Effector CD8-positive, alpha-beta T cell (primary cell): ENCODE measurements around the gene OR4C16.

Experiments used
- DNase-seq: peaks from one replicate; lab custom pipeline; 2025; lab: John Stamatoyannopoulos, UW
- total RNA-seq, 4 experiments: gene quantifications; one replicate each; lab custom pipeline; 2026; lab: John Stamatoyannopoulos, UW

Gene OR4C16
- 0 to 0.18 (median 0.05) reads per million in 4 experiments for total RNA-seq

GRCh38 chr11:55571828-55572227 is at the start of gene OR4C16:
Gene OR4C16, plus strand, starts transcription at chr11:55572128. Its CDS starts 0 bp downstream, at chr11:55572128.
- DNase-seq: no peak

DNA sequence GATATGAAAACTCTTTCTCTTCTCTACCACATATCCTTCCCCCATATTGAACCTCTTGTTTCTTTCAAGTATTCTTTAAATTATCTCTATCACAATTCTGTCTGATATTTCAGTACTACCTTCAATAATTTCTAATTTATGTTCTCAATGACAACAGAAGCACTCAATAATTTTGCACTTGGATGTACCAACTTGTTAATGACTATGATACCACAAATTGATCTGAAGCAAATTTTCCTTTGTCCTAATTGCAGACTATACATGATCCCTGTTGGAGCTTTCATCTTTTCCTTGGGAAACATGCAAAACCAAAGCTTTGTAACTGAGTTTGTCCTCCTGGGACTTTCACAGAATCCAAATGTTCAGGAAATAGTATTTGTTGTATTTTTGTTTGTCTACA is 17.8 kb upstream of the OR4C16 start, which contains the start of gene OR4C15:
Gene OR4C15, plus strand, starts transcription at position 301 of the 400 bp plus-strand sequence. Its CDS starts 0 bp downstream, at position 301.
- no peak for DNase-seq

DNA sequence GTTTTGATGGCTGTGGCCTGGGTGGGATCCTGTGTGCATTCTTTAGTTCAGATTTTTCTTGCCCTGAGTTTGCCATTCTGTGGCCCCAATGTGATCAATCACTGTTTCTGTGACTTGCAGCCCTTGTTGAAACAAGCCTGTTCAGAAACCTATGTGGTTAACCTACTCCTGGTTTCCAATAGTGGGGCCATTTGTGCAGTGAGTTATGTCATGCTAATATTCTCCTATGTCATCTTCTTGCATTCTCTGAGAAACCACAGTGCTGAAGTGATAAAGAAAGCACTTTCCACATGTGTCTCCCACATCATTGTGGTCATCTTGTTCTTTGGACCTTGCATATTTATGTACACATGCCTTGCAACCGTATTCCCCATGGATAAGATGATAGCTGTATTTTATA is 620 bp downstream of the OR4C16 start:
- DNase-seq: no peak

DNA sequence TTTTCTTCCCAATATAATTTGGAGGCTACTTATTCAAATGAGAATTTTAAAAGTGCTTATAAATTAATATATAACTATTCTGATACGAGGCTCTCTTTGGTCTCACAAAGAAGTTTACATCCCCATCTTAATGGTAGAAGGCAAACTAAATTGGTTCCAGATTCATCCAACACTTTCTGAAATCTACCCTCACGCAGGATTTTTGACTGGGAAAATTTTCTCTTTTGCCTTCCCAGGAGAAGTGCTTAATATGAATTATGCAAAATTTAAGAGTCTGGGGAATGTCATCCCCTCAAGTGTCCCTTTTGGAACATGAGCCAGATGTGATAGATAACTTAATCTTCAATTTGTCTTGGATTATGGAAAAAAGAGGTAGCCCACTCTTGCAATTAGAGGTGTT is 35.6 kb downstream of the OR4C16 start, which contains the start of gene OR4C11:
Gene OR4C11, minus strand, starts transcription at position 101 of the 400 bp plus-strand sequence. CDS start 3,272 bp downstream, outside the sequence.
- no peak for DNase-seq
